Measurements from ENCODE around the gene SAMD4A.

Gene SAMD4A

DNA sequence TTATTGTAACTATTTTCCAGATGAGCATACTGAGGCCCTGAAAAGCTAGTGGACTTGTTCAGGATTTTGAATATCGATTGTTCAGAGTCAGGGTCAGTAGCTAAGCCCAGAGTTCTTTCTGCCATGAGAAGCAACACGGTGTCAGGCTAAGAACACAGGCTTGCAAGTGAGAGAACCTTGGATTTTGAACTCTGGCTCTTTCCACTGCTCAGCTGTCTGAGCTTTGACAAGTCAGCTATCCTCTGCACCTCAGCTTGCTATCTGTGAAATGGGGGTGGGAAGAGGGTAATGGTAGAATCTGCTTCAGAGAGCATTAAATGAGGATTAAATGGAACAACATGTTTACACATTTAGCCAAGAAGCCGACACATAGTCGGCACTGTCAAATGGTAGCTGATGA, 157.2 kb downstream of the SAMD4A start:
- no peaks in the 10 kb centered on the region for H3K79me2 ChIP-seq (ENCODE audit: insufficient read depth, low read length)
- H3K9me3 ChIP-seq (ENCODE audit: insufficient read depth, low read length), result no peaks in the 10 kb centered on the region
- H4K20me1 ChIP-seq (ENCODE audit: low read depth, low read length), result no peaks in the 10 kb centered on the region
- no peaks in the 10 kb centered on the region for H3K27me3 ChIP-seq (ENCODE audit: low read length)
- no peak overlapping the region for H3K9ac ChIP-seq (ENCODE audit: low read length)
- no peaks in the 10 kb centered on the region for H3K9me2 ChIP-seq (replicated peaks; ENCODE audit: insufficient read depth, low read length)
- no peak overlapping the region for H3K4me3 ChIP-seq (ENCODE audit: insufficient read depth, low read length, poor library complexity, severe bottlenecking)
- no peak overlapping the region for H3K4me2 ChIP-seq (ENCODE audit: low read depth, low read length, poor library complexity, severe bottlenecking)
- no peak overlapping the region for H2AFZ ChIP-seq (ENCODE audit: low read depth, low read length, severe bottlenecking)
- H3K27ac ChIP-seq (ENCODE audit: low read depth, low read length), result no peak overlapping the region
- no peaks in the 10 kb centered on the region for H3F3A ChIP-seq (ENCODE audit: insufficient read depth)
- no peak for TF ChIP-seq EZH2phosphoT487 (conservative IDR thresholded peaks at IDR 0.05; ENCODE audit: low read length)
- TF ChIP-seq, protein P1, sequence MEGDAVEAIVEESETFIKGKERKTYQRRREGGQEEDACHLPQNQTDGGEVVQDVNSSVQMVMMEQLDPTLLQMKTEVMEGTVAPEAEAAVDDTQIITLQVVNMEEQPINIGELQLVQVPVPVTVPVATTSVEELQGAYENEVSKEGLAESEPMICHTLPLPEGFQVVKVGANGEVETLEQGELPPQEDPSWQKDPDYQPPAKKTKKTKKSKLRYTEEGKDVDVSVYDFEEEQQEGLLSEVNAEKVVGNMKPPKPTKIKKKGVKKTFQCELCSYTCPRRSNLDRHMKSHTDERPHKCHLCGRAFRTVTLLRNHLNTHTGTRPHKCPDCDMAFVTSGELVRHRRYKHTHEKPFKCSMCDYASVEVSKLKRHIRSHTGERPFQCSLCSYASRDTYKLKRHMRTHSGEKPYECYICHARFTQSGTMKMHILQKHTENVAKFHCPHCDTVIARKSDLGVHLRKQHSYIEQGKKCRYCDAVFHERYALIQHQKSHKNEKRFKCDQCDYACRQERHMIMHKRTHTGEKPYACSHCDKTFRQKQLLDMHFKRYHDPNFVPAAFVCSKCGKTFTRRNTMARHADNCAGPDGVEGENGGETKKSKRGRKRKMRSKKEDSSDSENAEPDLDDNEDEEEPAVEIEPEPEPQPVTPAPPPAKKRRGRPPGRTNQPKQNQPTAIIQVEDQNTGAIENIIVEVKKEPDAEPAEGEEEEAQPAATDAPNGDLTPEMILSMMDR (IDR thresholded peaks at IDR 0.05; ENCODE audit: insufficient read depth, low read length, poor library complexity, severe bottlenecking), result no peak
- H3K36me3 ChIP-seq (ENCODE audit: low read length), result no peaks in the 10 kb centered on the region

GRCh38 chr14:54724676-54725325, 157.9 kb downstream of the SAMD4A start:
- H3K27ac ChIP-seq (ENCODE audit: low read depth, low read length), result no peak overlapping the region
- no peak overlapping the region for H3K9ac ChIP-seq (ENCODE audit: low read length)
- no peak overlapping the region for H2AFZ ChIP-seq (ENCODE audit: low read depth, low read length, severe bottlenecking)
- no peaks in the 10 kb centered on the region for H3K9me2 ChIP-seq (replicated peaks; ENCODE audit: insufficient read depth, low read length)
- H3K36me3 ChIP-seq (ENCODE audit: low read length), result no peaks in the 10 kb centered on the region
- H3F3A ChIP-seq (ENCODE audit: insufficient read depth), result no peaks in the 10 kb centered on the region
- no peaks in the 10 kb centered on the region for H3K27me3 ChIP-seq (ENCODE audit: low read length)
- TF ChIP-seq, protein P1 (IDR thresholded peaks at IDR 0.05; ENCODE audit: insufficient read depth, low read length, poor library complexity, severe bottlenecking), result no peak
- no peak for TF ChIP-seq EZH2phosphoT487 (conservative IDR thresholded peaks at IDR 0.05; ENCODE audit: low read length)
- H4K20me1 ChIP-seq (ENCODE audit: low read depth, low read length), result no peaks in the 10 kb centered on the region
- H3K4me2 ChIP-seq (ENCODE audit: low read depth, low read length, poor library complexity, severe bottlenecking), result no peak overlapping the region
- H3K9me3 ChIP-seq (ENCODE audit: insufficient read depth, low read length), result no peaks in the 10 kb centered on the region
- H3K79me2 ChIP-seq (ENCODE audit: insufficient read depth, low read length), result no peaks in the 10 kb centered on the region
- H3K4me3 ChIP-seq (ENCODE audit: insufficient read depth, low read length, poor library complexity, severe bottlenecking), result no peak overlapping the region

DNA sequence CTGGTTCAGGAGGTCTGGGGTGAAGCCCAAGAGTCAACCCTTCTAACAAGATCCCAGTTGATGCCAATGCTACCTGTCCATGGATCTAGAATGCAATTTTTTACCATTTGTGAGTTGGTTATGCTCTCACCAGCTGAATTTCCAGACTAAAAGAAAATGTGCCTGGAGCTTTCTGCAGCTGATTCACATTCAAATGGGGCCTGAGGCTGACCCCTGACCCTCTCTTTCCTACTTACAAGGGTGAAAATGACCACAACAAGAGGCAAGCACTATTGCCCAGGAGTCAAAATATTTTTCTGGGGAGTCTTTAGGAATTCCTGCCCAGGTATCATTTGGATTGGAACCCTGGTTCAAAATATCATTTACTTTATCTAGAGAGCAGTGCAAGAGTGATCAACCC, 159.1 kb downstream of the SAMD4A start:
- no peaks in the 10 kb centered on the region for H3K27me3 ChIP-seq (ENCODE audit: low read length)
- H3F3A ChIP-seq (ENCODE audit: insufficient read depth), result no peaks in the 10 kb centered on the region
- H3K9me2 ChIP-seq (replicated peaks; ENCODE audit: insufficient read depth, low read length), result no peaks in the 10 kb centered on the region
- no peak overlapping the region for H3K4me2 ChIP-seq (ENCODE audit: low read depth, low read length, poor library complexity, severe bottlenecking)
- no peak overlapping the region for H2AFZ ChIP-seq (ENCODE audit: low read depth, low read length, severe bottlenecking)
- no peaks in the 10 kb centered on the region for H3K9me3 ChIP-seq (ENCODE audit: insufficient read depth, low read length)
- H3K36me3 ChIP-seq (ENCODE audit: low read length), result no peaks in the 10 kb centered on the region
- no peak overlapping the region for H3K9ac ChIP-seq (ENCODE audit: low read length)
- H3K27ac ChIP-seq (ENCODE audit: low read depth, low read length), result no peak overlapping the region
- no peaks in the 10 kb centered on the region for H4K20me1 ChIP-seq (ENCODE audit: low read depth, low read length)
- no peak for TF ChIP-seq EZH2phosphoT487 (conservative IDR thresholded peaks at IDR 0.05; ENCODE audit: low read length)
- TF ChIP-seq, protein P1 (IDR thresholded peaks at IDR 0.05; ENCODE audit: insufficient read depth, low read length, poor library complexity, severe bottlenecking), result no peak
- no peak overlapping the region for H3K4me3 ChIP-seq (ENCODE audit: insufficient read depth, low read length, poor library complexity, severe bottlenecking)
- H3K79me2 ChIP-seq (ENCODE audit: insufficient read depth, low read length), result no peaks in the 10 kb centered on the region

All from SU-DHL-6 (cell line).